Medulla oblongata (tissue), 1 donor: ENCODE measurements around the gene GSTM5.
"Not testable (repeated sequence)": the region's sequence is repeated elsewhere in the genome, so short reads cannot be mapped to it uniquely, and the experiment has no call there.

Experiments used
- DNase-seq: peaks from one replicate; pipeline ENCODE4 v3.0.0-alpha.2; 2015; ENCODE audit errors: extremely low spot score

GSTM5 gene

DNA sequence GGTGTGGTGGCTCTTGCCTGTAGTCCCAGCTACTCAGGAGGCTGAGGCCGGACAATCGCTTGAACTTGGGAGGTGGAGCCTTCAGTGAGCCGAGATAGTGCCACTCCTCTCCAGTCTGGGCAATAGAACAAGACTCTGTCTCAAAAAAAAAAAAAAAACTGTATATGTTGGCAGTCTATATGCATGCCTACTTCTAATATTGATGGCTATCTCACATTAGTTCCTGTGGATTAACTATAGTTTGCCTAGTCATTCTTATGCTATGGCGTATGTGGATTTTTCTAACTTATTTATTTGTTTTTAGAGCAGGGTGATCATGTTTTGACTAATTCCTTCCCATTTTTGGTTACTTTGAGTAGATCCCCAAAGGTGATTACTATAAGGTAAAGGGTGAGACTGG lies 15.0 kb upstream of the GSTM5 start:
- DNase-seq: no peak

DNA sequence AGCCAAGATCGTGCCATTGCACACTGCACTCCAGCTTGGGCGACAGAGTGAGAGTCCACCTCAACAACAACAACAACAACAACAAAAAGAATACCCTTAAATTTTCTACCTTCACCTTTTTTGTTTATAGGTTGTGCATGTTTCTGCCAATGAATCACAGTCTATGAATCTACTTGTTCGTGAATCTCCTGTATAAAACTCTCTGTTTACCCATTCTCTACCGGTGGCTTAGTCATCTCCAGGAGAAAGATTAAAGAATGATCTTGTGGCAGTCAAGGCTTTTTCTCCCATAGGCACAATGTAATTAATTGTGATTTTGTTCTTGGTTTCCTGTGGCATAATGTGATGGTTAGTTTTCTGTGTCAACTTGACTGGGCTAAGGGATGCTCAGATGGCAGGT lies 14.2 kb upstream of the GSTM5 start:
- not testable (repeated sequence) for DNase-seq

DNA sequence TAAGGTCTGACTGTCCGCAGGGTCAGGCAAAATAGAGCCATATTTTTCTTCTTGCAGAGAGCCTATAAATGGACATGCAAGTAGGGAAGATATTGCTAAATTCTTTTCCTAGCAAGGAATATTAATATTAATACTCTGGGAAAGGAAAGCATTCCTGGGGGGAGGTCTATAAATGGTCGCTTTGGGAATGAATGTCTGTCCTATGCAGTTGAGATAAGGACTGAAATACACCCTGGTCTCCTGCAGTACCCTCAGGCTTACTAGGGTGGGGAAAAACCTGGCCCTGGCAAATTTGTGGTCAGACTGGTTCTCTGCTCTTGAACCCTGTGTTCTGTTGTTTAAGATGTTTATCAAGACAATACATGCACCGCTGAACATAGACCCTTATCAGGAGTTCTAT lies 9.1 kb upstream of the GSTM5 start:
- not testable (repeated sequence) for DNase-seq

DNA sequence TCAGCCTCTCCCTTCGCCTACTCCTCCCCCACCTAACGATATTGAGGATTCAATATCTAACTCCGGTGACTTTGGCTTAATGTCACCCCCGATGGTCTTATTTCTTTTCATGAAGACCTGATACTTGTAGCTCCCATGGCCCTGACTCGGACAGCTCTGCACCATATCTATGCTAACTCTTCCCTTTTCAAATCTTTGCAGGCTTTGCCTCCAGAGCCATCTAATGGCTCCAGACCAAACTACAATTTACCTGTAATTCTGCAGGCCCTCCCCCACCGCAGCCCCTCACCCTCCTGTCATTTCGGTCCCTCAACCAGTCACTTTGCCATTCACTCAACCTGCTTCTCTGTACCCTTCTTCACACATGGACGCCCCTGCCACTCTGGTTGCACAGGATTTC lies 7.9 kb upstream of the GSTM5 start:
- no peak for DNase-seq

DNA sequence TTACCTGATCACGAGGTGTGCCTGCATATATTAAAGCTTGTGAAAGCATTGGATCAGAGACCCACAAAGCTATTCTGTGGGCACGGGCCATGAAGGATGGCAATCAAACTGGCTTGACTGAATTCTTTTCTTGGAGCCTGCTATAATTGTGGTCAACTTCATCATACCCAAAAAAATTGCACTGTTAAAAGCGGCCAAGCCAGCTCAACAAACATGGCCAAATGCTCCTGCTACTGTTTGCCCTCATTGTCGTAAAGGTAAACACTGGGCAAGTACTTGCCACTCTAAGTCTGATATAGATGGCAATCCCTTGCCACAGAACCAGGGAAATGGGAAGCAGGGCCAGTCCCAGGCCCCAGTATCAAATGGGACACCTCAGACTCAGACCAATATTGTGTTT lies 6.6 kb upstream of the GSTM5 start:
- DNase-seq: no peak

DNA sequence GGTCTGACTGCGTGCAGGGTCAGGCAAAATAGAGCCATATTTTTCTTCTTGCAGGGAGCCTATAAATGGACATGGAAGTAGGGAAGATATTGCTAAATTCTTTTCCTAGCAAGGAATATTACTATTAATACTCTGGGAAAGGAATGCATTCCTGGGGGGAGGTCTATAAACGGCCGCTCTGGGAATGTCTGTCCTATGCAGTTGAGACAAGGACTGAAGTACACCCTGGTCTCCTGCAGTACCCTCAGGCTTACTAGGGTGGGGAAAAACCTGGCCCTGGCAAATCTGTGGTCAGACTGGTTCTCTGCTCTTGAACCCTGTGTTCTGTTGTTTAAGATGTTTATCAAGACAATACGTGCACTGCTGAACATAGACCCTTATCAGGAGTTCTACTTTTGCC lies 3.1 kb upstream of the GSTM5 start:
- DNase-seq: not testable (repeated sequence)

DNA sequence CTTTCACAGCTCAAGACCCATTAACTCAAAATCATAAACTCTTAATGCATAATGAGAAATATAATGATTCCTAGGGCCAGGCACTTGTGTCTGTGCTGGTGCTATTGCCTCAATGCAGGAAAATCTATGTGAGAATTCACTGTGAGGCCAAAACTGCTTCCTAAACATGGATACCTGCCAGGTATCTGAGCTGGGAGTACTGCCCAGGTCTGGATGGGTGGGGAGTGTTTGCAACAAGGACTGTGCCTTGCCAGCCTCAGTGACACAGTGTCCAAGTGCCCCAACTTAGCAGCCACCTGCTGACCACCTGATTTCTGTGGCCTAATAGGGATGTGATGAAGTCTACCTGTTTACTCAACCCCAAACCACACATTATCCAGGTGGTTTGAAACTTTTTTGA lies 2.2 kb upstream of the GSTM5 start:
- DNase-seq: not testable (repeated sequence)

DNA sequence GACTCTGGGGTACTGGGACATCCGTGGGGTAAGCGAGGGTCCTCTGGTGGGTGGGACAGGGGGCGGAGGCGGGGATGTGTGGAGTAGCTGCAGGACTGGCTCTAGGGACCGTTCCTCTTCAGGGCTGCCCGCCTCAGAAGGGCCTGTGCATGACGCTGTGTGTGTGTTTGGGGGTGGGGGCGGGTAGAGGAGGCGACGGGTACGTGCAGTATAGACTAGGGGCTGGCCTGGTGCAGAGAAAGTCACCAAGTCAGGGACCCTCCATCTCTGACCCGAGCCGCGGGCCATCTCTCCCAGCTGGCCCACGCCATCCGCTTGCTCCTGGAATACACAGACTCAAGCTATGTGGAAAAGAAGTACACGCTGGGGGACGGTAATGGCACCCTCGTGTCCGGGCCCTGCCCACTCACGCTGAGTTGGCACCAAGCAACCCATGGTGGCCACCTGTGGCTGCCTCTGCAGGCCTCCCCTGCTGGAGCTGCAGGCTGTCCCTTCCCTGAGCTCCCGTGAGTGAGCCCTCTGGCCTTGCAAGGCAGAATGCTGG lies 342 bp downstream of the GSTM5 start:
- no peak for DNase-seq

DNA sequence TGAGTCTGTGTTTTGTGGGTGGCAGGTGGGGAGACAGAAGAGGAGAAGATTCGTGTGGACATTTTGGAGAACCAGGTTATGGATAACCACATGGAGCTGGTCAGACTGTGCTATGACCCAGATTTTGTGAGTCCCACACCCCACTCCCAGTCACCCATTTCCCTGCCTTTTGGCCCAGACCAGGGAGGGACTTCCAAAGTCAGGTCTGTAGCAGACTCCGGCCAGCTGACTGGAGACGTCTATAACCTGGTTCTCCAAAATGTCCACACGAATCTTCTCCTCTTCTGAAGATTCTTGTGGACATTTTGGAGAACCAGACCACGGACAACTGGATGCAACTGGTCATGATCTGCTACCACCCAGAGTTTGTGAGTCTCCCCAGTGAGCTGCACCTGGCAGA lies 1.6 kb downstream of the GSTM5 start:
- no peak for DNase-seq

DNA sequence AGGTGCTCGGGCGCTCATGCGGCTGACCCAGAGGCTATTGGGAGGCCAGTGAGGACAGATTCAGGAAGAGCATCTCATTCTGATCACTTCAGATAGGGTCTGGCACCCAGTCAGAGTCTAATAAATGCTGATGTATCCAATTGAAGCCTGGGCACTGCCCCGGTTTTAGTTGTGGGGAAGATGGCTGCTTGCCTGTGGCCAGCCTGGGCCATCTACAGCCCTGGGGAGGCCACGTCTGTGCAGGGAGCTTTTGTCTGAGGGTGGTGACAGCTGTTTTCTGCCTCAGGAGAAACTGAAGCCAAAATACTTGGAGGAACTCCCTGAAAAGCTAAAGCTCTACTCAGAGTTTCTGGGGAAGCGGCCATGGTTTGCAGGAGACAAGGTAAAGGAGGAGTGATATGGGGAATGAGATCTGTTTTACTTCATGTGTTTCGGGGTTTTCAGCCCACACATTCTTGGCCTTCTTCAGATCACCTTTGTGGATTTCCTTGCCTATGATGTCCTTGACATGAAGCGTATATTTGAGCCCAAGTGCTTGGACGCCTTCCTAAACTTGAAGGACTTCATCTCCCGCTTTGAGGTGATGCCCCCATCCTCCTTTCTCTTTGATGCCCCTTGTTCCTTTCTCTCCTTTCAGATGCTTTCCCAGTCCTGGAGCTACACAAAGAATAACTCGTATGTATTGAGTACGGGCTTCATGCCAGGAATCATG lies 2.8 kb downstream of the GSTM5 start:
- no peak for DNase-seq

DNA sequence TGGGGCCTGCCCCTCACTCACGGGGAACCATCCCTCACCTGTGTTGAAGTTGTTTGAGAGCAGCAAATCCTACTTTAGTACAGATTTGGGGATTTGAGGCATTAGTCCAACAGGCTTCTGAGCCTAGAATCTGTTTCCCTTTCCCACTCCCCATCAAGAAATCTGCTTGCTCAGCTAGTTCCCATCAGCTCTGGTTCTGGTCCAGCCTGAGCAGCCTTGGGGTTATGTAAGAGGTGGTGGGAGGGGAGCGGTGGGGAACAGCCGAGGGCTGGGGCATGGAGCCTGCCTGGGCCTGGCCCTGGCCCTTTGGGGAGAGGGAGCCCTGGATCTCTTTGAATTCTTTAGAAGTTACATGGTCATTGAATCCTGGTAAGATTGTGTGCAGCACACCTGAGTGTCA lies 4.1 kb downstream of the GSTM5 start:
- peak; percentile 13 for DNase-seq

DNA sequence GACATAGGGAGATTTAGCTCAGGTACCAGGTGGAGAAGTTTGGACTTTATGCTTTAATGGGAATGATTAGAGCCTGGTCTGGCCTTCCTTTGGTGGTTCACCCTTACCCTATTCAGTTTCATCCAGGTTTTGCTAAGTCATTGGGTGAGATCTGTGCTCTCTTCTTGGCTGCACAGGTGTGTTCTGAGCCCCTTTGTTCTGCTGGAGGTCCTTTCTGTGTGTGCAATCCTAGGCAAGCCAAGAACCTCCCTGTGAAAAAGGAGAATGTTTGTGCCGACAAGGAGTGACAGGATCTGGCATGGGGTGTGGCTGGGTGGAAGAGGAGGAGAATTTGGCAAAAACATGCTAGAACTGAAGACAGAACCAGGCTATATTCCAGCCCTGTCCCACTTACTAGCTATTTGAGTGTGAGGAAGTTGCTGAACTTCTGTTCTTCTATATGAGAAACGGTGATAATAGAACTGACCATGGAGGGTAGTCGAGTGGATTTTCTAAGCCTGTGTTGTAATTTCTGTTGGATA lies 4.6 kb downstream of the GSTM5 start:
- no peak for DNase-seq

DNA sequence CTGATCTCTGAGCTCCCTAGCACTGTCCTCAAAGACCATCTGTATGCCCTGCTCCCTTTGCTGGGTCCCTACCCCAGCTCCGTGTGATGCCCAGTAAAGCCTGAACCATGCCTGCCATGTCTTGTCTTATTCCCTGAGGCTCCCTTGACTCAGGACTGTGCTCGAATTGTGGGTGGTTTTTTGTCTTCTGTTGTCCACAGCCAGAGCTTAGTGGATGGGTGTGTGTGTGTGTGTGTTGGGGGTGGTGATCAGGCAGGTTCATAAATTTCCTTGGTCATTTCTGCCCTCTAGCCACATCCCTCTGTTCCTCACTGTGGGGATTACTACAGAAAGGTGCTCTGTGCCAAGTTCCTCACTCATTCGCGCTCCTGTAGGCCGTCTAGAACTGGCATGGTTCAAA lies 5.7 kb downstream of the GSTM5 start:
- DNase-seq: no peak

DNA sequence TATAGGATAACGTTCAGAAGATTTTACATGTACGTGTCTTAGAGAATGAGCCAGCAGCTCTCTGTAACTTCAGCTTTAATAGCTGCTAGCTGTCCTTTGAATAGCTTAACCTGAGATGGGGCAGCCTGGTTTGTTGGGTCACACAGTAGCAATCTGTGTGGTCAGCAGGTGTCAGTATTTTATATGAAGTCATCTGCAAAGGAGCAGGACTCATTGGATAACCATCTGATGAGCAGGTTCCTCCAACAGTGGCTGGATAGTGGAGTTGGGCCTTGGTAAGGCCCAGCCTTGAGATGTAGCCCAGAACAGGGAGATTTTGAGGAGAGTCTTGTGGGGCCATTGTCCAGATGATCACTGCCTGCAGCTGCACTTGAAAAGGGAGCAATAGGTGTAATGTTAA lies 6.4 kb downstream of the GSTM5 start:
- no peak for DNase-seq

DNA sequence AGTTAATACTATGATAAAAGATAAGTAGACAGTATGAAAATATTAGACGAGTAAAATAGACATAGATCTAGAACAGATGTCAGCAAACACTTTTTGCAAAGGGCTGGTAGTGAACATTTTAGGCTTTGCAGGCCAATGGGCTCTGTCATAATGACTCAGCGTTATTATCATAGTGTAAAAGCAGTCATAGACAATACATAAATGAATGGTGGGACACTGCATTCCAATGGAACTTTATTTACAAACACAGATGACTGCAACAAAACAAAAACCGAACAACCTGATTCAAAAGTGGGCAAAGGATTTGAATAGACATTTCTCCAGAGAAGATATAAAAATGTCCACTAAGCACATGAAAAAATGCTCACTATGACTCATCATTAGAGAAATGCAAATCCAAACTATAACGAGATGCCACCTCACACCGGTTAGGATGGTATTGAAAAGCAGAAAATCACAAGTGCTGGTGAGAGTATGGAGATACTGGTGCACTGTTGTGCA lies 7.3 kb downstream of the GSTM5 start:
- no peak for DNase-seq

DNA sequence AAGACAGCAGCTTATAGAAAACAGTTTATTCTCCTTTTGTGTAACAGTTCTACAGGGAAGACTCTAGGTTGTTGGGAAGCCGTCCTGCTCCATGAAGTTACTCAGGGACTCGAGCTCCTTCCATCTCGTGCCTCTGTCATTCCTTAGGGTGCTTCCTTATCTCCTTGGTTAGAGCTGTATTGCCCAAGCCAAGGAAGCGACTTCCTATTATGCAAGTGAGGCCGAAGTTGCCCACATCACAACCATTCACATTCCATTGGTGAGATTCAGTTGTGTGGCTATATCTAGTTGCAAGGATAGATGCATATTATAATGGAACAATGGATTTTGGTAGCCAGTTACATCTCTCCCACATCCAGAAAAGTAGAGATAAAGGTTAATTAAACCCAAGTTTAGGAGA lies 9.0 kb downstream of the GSTM5 start:
- DNase-seq: no peak

DNA sequence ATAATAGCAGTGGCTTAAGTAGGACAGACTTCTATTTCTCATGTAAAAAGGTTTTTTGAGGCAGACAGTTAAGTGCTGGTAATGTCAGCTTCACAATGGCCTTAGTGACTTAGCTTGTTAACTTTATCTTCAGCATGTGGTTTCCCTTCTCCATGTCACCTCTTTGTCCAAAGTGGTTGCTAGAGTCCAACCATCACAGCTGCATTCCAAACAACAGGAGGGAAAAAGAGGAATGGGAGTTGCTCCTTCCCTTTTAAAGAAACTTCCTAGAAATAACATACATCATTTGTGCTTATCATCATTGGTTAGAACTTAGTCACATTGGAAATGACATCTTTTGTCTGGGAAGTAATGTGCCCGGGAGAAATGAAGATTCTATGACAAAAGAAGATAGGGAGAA lies 9.9 kb downstream of the GSTM5 start:
- no peak for DNase-seq

DNA sequence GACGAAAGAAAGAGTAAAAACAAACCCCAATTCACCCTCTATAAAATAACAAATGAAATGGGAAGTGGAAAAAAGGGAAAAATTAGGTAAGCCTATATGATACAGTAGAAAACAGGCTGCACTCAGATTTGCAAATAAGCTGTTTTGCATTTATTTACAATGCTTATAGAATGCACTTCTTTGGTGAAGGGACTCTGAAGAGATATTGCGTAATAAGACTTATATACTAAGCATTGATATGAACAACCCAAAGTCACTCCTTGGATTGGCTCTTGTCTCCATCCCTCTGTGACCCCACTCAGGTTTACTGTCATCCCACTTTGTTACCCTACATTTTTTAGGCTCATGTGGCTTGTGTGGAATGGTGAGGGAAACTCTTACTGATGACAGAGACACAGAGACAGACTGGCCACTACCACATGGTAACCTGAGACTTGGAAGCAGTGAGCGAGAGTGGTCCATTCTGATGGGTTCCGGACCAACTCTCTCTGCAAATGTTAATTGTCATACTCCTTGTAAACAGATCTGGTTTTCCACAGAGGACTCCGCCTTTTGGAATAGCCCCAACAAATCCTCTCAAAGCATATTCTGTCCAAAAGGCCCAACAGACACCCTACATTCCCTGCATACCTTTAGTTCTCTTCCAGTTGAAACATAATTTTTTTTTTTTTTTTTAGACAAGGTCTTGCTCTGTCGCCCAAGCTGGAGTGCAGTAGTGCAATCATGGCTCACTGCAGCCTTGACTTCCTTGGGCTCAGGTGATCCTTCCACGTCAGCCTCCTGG lies 11.0 kb downstream of the GSTM5 start:
- no peak for DNase-seq

DNA sequence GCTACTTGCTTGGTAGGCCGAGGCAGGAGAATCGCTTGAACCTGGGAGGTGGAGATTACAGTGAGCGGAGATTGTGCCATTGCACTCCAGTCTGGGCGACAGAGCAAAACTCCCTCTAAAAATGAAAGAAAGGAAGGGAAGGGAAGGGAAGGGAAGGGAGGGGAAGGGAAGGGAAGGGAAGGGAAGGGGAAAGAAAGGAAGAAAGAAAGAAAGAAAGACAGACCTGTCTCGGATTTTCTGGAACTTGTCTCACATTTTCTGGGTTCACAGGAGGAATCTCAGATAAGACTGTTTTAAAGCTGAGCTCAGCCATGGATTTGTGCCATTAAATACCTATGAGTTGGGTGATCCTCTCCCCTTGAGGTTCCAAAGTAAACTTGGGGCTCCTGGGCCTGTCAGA lies 12.9 kb downstream of the GSTM5 start:
- no peak for DNase-seq

DNA sequence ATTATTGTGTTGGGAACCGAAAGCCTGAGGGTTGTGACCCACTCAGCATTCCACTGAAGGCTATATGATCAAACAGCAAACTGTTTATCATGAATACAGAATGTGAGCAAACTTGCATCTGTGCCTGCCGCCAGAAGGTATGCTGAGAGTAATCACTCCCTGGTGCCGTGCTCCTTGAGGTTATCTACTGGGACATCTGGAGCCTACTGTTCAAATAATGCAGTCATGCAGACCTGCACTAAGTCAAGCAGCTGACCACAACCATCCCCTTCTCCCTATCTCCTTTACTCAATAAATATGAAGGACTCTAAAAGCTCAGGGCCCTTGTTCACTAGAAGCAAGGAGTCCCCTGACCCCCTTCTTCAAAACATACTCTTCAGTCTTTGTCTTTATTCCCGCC lies 13.5 kb downstream of the GSTM5 start:
- DNase-seq: no peak

DNA sequence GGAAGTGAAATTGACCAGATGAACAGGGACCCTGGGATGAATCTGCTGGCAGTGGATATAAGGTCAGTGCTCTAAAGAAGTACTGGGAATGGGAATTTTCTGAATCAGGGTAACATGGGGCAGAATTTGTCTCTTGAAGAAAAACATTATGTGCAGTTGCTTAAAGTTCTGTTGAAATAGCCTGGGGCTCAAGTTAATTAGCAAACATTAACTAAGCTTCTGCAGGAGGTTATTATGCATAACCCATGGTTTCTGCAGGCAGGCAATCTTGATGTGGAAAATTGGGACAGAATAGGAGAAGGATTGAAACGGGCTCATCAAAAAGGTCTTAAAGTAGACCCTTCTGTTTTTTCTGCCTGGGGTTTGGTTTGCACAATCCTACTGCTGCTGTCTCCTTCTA lies 14.0 kb downstream of the GSTM5 start:
- DNase-seq: no peak

DNA sequence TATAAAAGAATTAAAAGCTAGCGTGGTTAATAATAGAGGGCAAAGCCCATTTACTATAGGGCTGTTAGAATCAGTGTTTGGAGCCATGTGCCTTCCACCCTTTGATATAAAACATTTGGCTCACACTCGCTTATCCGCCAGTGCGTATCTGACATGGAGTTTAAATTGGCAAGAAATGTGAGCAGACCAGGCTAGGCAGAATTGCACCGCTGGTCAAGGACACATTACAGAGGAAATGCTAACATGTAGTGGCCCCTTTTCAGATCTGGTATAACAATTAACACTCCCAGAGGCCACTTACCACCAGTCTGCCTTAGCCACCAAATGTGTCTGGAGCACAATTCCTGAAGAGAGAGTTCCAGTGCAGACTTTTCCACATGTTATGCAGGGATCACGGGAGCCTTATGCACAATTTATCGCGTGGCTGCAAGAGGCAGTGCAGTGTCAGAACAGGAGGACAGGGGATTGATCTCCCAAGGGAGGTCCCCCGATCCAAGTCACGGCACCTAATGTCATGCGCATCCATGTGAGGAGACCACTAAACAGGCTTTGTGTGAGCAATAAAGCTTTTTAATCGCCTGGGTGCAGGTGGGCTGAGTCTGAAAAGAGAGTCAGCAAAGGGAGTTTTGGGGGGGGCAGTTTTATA lies 14.8 kb downstream of the GSTM5 start:
- no peak for DNase-seq
